Thyroid gland (tissue), 4 donors: ENCODE data around the gene CRYBG2. TPM values are rescaled to one million over a fixed set of nuclear protein-coding genes. Genes with fewer than 3 reads are reported as not detected.
"Not testable (repeated sequence)": the region's sequence is repeated elsewhere in the genome, so short reads cannot be mapped to it uniquely, and the experiment has no call there.

Experiments used
- DNase-seq, 2 donors: peaks; one replicate each; pipeline ENCODE4 v3.0.0-alpha.2; 2019
- H3K27ac ChIP-seq, 3 donors: fragments of 200-600 bp; sonication (generic); 1 replicate in 2 of 3; 2 replicates in 1 of 3; pipeline ENCODE4 v1.5.1; 2016 to 2019; ENCODE audit warnings: mild to moderate bottlenecking in 1 of 3, moderate library complexity in 1 of 3
- H3K27me3 ChIP-seq: fragments of 200-600 bp; sonication (generic); one replicate; pipeline ENCODE4 v1.5.1; 2019
- H3K36me3 ChIP-seq, 2 donors: fragments of 200-600 bp; sonication (generic); one replicate each; pipeline ENCODE4 v1.5.1; 2016 to 2019
- H3K4me1 ChIP-seq, 2 donors: fragments of 200-600 bp; sonication (generic); one replicate each; pipeline ENCODE4 v1.5.1; 2017 to 2019
- H3K4me3 ChIP-seq, 3 donors: fragments of 200-600 bp; sonication (generic); replicated peaks in 1 of 3; 1 replicate in 2 of 3; 2 replicates in 1 of 3; pipeline ENCODE4 v1.5.1; 2016; ENCODE audit warnings: mild to moderate bottlenecking in 1 of 3
- H3K9me3 ChIP-seq: fragments of 200-600 bp; sonication (generic); one replicate; pipeline ENCODE4 v1.5.1; 2017
- POLR2A ChIP-seq, 2 donors: fragments of 450-650 bp; IDR thresholded peaks; one replicate each; pipeline ENCODE4 v1.6.1; 2017; ENCODE audit warnings: antibody characterized with exemption in 2 of 2, mild to moderate bottlenecking in 2 of 2, moderate library complexity in 1 of 2
- WGBS, 2 donors: methylation state at CpG; one replicate each; pipeline ENCODE4 v1.1.5; 2017; 5-methylcytosine and 5-hydroxymethylcytosine counted together
- intact Hi-C: fragments of 100-400 bp; cut with DNase I; formaldehyde crosslinking; loops from one replicate; pipeline ENCODE4 v1.15.1; 2023
- total RNA-seq, 4 donors: library from RNA; depleted of rRNA; stranded (reverse); fragments of >200 nt; gene quantifications; one replicate each; pipeline ENCODE4 v1.2.3, GENCODE V29; 2016
- TF ChIP-seq, protein P1 (sequence below), 6 experiments: fragments of 200-600 bp in 3 of 6; fragments of 450-650 bp in 3 of 6; sonication (generic) in 3 of 6; IDR thresholded peaks; one replicate each; pipeline ENCODE4 v1.5.1; 2016 to 2019; ENCODE audit warnings: antibody characterized with exemption in 6 of 6, mild to moderate bottlenecking in 2 of 6, inconsistent platforms in 1 of 6, moderate library complexity in 1 of 6

CRYBG2 gene
- total RNA-seq, 4 donors from 2014 or later, result not detected

DNA sequence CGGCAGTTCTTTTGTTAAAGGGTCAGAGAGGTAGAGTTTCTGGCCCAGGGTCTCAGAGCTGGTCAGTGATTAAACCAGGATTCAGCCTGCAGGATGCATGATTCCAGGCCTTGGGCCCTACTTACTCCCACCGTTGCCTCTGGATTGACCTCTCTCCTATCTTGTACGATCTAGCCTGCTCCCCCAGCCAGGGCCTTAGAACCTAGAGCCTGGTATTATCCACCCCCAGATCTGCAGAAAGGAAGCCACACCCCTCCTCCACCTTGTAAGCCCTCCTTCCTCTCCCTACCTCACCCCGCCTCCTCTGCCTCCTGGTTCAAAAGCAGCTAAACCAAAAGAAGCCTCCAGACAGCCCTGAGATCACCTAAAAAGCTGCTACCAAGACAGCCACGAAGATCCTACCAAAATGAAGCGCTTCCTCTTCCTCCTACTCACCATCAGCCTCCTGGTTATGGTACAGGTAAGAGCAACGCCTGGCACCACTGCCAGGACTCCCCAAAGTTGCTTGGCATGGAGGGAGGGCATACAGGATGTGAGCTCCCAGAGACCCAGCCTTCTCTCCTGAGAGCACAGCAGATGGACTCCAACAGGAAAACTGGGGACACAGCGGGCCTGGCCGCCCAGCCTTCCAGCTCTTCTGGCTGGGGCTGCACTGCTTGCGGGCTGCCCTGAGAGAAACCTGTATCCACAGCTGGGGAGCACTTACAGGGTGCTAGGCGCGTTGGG lies 36.2 kb downstream of the CRYBG2 start, which contains the start of gene CD52:
Gene CD52 (plus strand): TSS at position 347 of the 726 bp plus-strand sequence. CDS start 60 bp downstream, at position 407.
- Histone ChIP-seq H3K4me1 (peaks cover 0 to 8% of the 10 kb centered on the region in 2 donors), H3K9me3 (no peaks in the 10 kb centered on the region), H3K27ac (no peak within 1 kb of the TSS), H3K27me3 (no peaks in the 10 kb centered on the region), H3K4me3 (no peak within 1 kb of the TSS), H3K36me3 (no peaks in the 10 kb centered on the region)
- DNase-seq, result no peak
- TF ChIP-seq POLR2A (IDR thresholded peaks at IDR 0.05), result no peak
- TF ChIP-seq, protein P1, sequence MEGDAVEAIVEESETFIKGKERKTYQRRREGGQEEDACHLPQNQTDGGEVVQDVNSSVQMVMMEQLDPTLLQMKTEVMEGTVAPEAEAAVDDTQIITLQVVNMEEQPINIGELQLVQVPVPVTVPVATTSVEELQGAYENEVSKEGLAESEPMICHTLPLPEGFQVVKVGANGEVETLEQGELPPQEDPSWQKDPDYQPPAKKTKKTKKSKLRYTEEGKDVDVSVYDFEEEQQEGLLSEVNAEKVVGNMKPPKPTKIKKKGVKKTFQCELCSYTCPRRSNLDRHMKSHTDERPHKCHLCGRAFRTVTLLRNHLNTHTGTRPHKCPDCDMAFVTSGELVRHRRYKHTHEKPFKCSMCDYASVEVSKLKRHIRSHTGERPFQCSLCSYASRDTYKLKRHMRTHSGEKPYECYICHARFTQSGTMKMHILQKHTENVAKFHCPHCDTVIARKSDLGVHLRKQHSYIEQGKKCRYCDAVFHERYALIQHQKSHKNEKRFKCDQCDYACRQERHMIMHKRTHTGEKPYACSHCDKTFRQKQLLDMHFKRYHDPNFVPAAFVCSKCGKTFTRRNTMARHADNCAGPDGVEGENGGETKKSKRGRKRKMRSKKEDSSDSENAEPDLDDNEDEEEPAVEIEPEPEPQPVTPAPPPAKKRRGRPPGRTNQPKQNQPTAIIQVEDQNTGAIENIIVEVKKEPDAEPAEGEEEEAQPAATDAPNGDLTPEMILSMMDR (IDR thresholded peaks at IDR 0.05), result no peak
- intact Hi-C loops, result no loop called here
- 72 to 83% methylated on average over 12 of the region's 12 CpGs for WGBS, 2 donors

DNA sequence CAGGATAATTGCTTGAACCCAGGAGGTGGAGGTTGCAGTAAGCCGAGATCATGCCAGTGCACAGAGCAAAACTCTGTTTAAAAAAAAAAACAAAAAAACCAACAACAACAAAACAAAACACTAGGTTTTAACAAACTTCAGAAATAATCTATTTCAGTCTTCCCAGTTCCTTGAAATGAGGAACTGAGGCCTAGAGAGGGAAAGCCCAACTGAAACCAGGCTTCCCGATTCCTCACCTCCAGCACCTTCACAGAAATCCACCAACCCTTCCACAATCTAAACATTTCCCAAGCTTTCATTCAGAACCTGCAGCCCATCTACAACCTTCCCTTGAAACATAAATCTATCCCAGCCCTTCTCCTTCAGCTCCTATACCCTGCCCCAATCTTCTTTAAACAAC lies 36.8 kb downstream of the CRYBG2 start:
- no peak overlapping the region for H3K27ac ChIP-seq
- no peak for TF ChIP-seq POLR2A (IDR thresholded peaks at IDR 0.05)
- TF ChIP-seq, protein P1 (IDR thresholded peaks at IDR 0.05), result no peak
- DNase-seq, result no peak
- H3K4me3 ChIP-seq, result no peak overlapping the region
- no peaks in the 10 kb centered on the region for H3K9me3 ChIP-seq
- intact Hi-C loops, result no loop called here
- WGBS, 2 donors, result 90% methylated on average over 2 of the region's 2 CpGs
- no peaks in the 10 kb centered on the region for H3K36me3 ChIP-seq
- no peaks in the 10 kb centered on the region for H3K27me3 ChIP-seq
- peaks cover 0 to 8% of the 10 kb centered on the region in 2 donors for H3K4me1 ChIP-seq

GRCh38 chr1:26315874-26316850 lies 37.8 kb downstream of the CRYBG2 start:
- no peaks in the 10 kb centered on the region for H3K27me3 ChIP-seq
- H3K4me1 ChIP-seq, result peaks cover 0 to 2% of the 10 kb centered on the region in 2 donors
- no peak overlapping the region for H3K4me3 ChIP-seq
- intact Hi-C loops, result no loop called here
- no peaks in the 10 kb centered on the region for H3K9me3 ChIP-seq
- H3K27ac ChIP-seq, result no peak overlapping the region
- DNase-seq, result no peak
- WGBS, 2 donors, result 82 to 85% methylated on average over 8 of the region's 8 CpGs
- TF ChIP-seq, protein P1 (IDR thresholded peaks at IDR 0.05), result no peak
- TF ChIP-seq POLR2A (IDR thresholded peaks at IDR 0.05), result no peak
- H3K36me3 ChIP-seq, result no peaks in the 10 kb centered on the region

- DNase-seq, result no peak
- H3K9me3 ChIP-seq, result no peaks in the 10 kb centered on the region
- TF ChIP-seq, protein P1 (IDR thresholded peaks at IDR 0.05), result no peak
- no peak for TF ChIP-seq POLR2A (IDR thresholded peaks at IDR 0.05)
- H3K27ac ChIP-seq, result no peak overlapping the region
- 87 to 90% methylated on average over 5 of the region's 5 CpGs for WGBS, 2 donors
- intact Hi-C loops, result no loop called here
- no peak overlapping the region for H3K4me3 ChIP-seq
- H3K4me1 ChIP-seq, result no peaks in the 10 kb centered on the region
- H3K27me3 ChIP-seq, result no peaks in the 10 kb centered on the region
- no peaks in the 10 kb centered on the region for H3K36me3 ChIP-seq
These were observed 39.4 kb downstream of the CRYBG2 start for GRCh38 chr1:26314501-26314900.

- H3K27me3 ChIP-seq, H3K4me3 ChIP-seq, H3K36me3 ChIP-seq, DNase-seq, H3K9me3 ChIP-seq, H3K27ac ChIP-seq, intact Hi-C loops: not testable (repeated sequence)
- peaks cover 10 to 11% of the 10 kb centered on the region in 2 donors for H3K4me1 ChIP-seq
- 84 to 85% methylated on average over 21 of the region's 21 CpGs for WGBS, 2 donors
These were observed 45.7 kb downstream of the CRYBG2 start for GRCh38 chr1:26307966-26308899.
